ENCODE measurements around the gene RHCE. TPM values are rescaled to one million over a fixed set of nuclear protein-coding genes. Genes with fewer than 3 reads are reported as not detected.
"Not testable (repeated sequence)": the region's sequence is repeated elsewhere in the genome, so short reads cannot be mapped to it uniquely, and the experiment has no call there.

Gene RHCE
- total RNA-seq, 2 experiments from 2014 or later = 0.25 to 1.1 TPM

- Histone ChIP-seq H3K4me3 (ENCODE audit: low read length) (no peak overlapping the region), H3K36me3 (ENCODE audit: insufficient read depth, low read length) (peaks cover 38% of the 10 kb centered on the region), H3K27ac (ENCODE audit: low read depth in 1 of 2, low read length in 2 of 2) (no peak overlapping the region), H3K27me3 (ENCODE audit: control insufficient read depth in 1 of 2, insufficient read depth in 2 of 2, low read length in 2 of 2) (no peaks in the 10 kb centered on the region), H3K9me3 (ENCODE audit: control insufficient read depth in 1 of 2, insufficient read depth in 1 of 2, low read length in 2 of 2) (no peaks in the 10 kb centered on the region), H3K4me1 (ENCODE audit: insufficient read depth, low read length) (no peaks in the 10 kb centered on the region)
- TF ChIP-seq CTCF (IDR thresholded peaks at IDR 0.05) = no peak
- intact Hi-C loops (cut with DNase I, micrococcal nuclease) = no loop called here
- no peak overlapping the region for H3K4me3 Mint-ChIP-seq
- no peaks in the 10 kb centered on the region for H3K9me3 Mint-ChIP-seq
- H3K27ac Mint-ChIP-seq = no peak overlapping the region
- ChIA-PET POLR2A (interaction anchor here (1.2 to 1.3 kb wide), 3 partner anchors 19 to 203 kb away, joined by 3 to 7 read pairs (median 3); partner anchors contain the start of genes MACO1 and RSRP1), CTCF (interaction anchor here (0.8 to 1.3 kb wide), 3 partner anchors 9 to 70 kb away, joined by 3 read pairs; no protein-coding TSS in a partner anchor)
- H3K27me3 Mint-ChIP-seq = no peaks in the 10 kb centered on the region
- DNase-seq = no peak
- peaks cover 68% of the 10 kb centered on the region for H3K36me3 Mint-ChIP-seq (ENCODE audit: low read depth)
- ATAC-seq (ENCODE audit: poor library complexity) = no peak
- H3K4me1 Mint-ChIP-seq (ENCODE audit: low read depth) = peaks cover 27% of the 10 kb centered on the region
Measured at GRCh38 chr1:25450891-25451290, 30.3 kb upstream of the RHCE start.

GRCh38 chr1:25447547-25447946 is 26.9 kb upstream of the RHCE start:
- Histone ChIP-seq H3K9me3 (ENCODE audit: control insufficient read depth in 1 of 2, insufficient read depth in 1 of 2, low read length in 2 of 2) (no peaks in the 10 kb centered on the region), H3K27ac (ENCODE audit: low read depth in 1 of 2, low read length in 2 of 2) (no peak overlapping the region), H3K36me3 (ENCODE audit: insufficient read depth, low read length) (peaks cover 28% of the 10 kb centered on the region), H3K4me3 (ENCODE audit: low read length) (no peak overlapping the region), H3K27me3 (ENCODE audit: control insufficient read depth in 1 of 2, insufficient read depth in 2 of 2, low read length in 2 of 2) (no peaks in the 10 kb centered on the region), H3K4me1 (ENCODE audit: insufficient read depth, low read length) (peaks cover 3% of the 10 kb centered on the region)
- ChIA-PET CTCF (interaction anchor here (0.5 kb wide), 1 partner anchor 8 kb away, joined by 3 read pairs; no protein-coding TSS in a partner anchor), POLR2A (interaction anchor here (1.0 to 1.1 kb wide), 2 partner anchors 15 to 17 kb away, joined by 3 to 4 read pairs; partner anchors contain the start of gene MACO1)
- no peaks in the 10 kb centered on the region for H3K9me3 Mint-ChIP-seq
- intact Hi-C loops (cut with DNase I, micrococcal nuclease) = no loop called here
- DNase-seq (no peak), ATAC-seq (ENCODE audit: poor library complexity) (no peak)
- H3K27me3 Mint-ChIP-seq = no peaks in the 10 kb centered on the region
- peaks cover 48% of the 10 kb centered on the region for H3K4me1 Mint-ChIP-seq (ENCODE audit: low read depth)
- H3K4me3 Mint-ChIP-seq = no peak overlapping the region
- no peak overlapping the region for H3K27ac Mint-ChIP-seq
- no peak for TF ChIP-seq CTCF (IDR thresholded peaks at IDR 0.05)
- H3K36me3 Mint-ChIP-seq (ENCODE audit: low read depth) = peaks cover 56% of the 10 kb centered on the region

GRCh38 chr1:25445993-25446538 is 25.4 kb upstream of the RHCE start:
- no peak for ATAC-seq (ENCODE audit: poor library complexity)
- intact Hi-C loops (cut with DNase I, micrococcal nuclease) = no loop called here

GRCh38 chr1:25444604-25445003 is 24.0 kb upstream of the RHCE start:
- Mint-ChIP-seq H3K4me1 (ENCODE audit: low read depth) (peaks cover 50% of the 10 kb centered on the region), H3K36me3 (ENCODE audit: low read depth) (peaks cover 35% of the 10 kb centered on the region)
- H3K4me3 ChIP-seq (ENCODE audit: low read length); DNase-seq; H3K4me1 ChIP-seq (ENCODE audit: insufficient read depth, low read length); intact Hi-C loops (cut with DNase I, micrococcal nuclease); H3K9me3 Mint-ChIP-seq; H3K27ac Mint-ChIP-seq; ATAC-seq (ENCODE audit: poor library complexity); H3K27me3 Mint-ChIP-seq; POLR2A ChIA-PET; H3K27me3 ChIP-seq (ENCODE audit: control insufficient read depth in 1 of 2, insufficient read depth in 2 of 2, low read length in 2 of 2); H3K4me3 Mint-ChIP-seq; H3K27ac ChIP-seq (ENCODE audit: low read depth in 1 of 2, low read length in 2 of 2); H3K9me3 ChIP-seq (ENCODE audit: control insufficient read depth in 1 of 2, insufficient read depth in 1 of 2, low read length in 2 of 2): not testable (repeated sequence)
- H3K36me3 ChIP-seq (ENCODE audit: insufficient read depth, low read length) = peaks cover 16% of the 10 kb centered on the region
- CTCF ChIA-PET = interaction anchor here (1.5 kb wide), 1 partner anchor 14 kb away, joined by 4 read pairs; the partner anchor contains the start of gene MACO1

More at GRCh38 chr1:25445993-25446538, 25.4 kb upstream of the RHCE start:
- Histone ChIP-seq H3K4me1 (ENCODE audit: insufficient read depth, low read length) (peaks cover 3% of the 10 kb centered on the region), H3K4me3 (ENCODE audit: low read length) (no peak overlapping the region), H3K36me3 (ENCODE audit: insufficient read depth, low read length) (peaks cover 27% of the 10 kb centered on the region), H3K27me3 (ENCODE audit: control insufficient read depth in 1 of 2, insufficient read depth in 2 of 2, low read length in 2 of 2) (no peaks in the 10 kb centered on the region), H3K9me3 (ENCODE audit: control insufficient read depth in 1 of 2, insufficient read depth in 1 of 2, low read length in 2 of 2) (no peaks in the 10 kb centered on the region), H3K27ac (ENCODE audit: low read depth in 1 of 2, low read length in 2 of 2) (no peak overlapping the region)
- H3K27ac Mint-ChIP-seq = peak overlapping the region; percentile 45
- no peaks in the 10 kb centered on the region for H3K27me3 Mint-ChIP-seq
- H3K36me3 Mint-ChIP-seq (ENCODE audit: low read depth) = peaks cover 48% of the 10 kb centered on the region
- H3K4me3 Mint-ChIP-seq = no peak overlapping the region
- POLR2A ChIA-PET = no interaction called here
- CTCF ChIA-PET = interaction anchor here (1.2 kb wide), 1 partner anchor 30 kb away, joined by 3 read pairs; no protein-coding TSS in a partner anchor
- H3K9me3 Mint-ChIP-seq = no peaks in the 10 kb centered on the region
- DNase-seq = no peak
- no peak for TF ChIP-seq CTCF (IDR thresholded peaks at IDR 0.05)
- H3K4me1 Mint-ChIP-seq (ENCODE audit: low read depth) = peaks cover 61% of the 10 kb centered on the region

Measured in CD4-positive, alpha-beta T cell (primary cell).